HG03469 (cell line): ENCODE measurements around the gene LHFPL2.

Experiments used
- ATAC-seq: cut with Tn5 transposase; IDR thresholded peaks from one replicate; pipeline ENCODE4 v1.9.1; 2021; ENCODE audit warnings: mild to moderate bottlenecking, moderate library complexity, moderate number of reproducible peaks; ENCODE audit not compliant: unreplicated experiment

LHFPL2 gene

GRCh38 chr5:78574131-78574673, 74.4 kb downstream of the LHFPL2 start:
- no peak for ATAC-seq

DNA sequence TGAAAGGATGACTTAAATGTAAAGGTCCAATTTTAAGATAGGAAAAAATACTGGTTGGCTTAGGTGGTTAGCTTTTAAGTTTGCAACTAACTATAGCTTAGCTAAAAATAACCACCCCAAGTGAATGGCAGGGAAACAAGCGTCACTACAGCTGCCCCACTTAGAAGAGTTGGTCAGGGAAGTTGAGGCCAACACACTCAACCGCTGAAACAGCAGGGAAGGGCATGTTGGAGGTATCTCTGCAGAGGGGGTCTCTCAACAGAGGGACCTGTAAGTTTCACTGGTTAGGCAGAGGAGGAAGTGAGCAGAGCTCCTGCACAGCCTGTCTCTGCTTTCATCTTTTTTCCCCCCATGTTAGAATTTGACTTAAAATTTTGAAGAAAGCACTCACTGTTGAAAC, 75.3 kb downstream of the LHFPL2 start:
- ATAC-seq: no peak

DNA sequence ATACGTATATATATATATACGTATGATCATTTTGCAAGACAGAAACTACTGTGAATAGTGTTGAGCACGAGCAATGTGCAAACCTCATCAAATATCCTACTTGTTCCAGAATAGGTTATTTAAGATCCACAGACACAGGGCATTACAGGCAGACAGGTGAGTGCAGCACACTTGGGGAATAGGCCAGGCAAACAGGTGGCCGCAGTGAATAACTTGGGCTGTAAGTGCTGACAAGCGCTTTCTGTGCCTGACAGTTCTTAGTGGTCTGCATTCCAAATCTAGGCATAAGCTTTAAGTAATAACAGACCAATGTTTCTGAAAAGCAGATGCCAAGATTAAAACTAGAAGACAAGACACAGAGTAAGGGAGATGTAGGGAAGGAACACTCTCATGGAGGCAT, 77.9 kb downstream of the LHFPL2 start:
- ATAC-seq: no peak

GRCh38 chr5:78569441-78569840, 79.1 kb downstream of the LHFPL2 start:
- no peak for ATAC-seq

DNA sequence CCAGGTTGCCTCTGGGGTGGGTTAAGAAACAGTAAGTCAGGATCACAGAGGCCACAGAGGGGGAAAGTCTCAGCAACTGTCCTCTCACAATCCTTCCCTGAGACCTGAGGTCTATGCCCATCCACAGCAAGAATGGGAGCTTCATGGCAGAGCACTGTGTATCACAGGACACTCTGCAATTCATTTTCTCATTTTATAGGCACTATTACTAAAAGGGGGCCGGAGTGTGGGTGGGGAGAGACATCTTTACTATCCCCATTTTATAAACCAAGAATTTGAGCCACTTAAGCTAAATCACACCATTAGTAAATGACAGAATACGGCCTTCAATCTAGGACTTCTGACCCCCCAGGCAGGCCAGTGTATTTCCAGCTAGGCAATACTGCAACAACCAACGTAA, 79.9 kb downstream of the LHFPL2 start:
- no peak for ATAC-seq

DNA sequence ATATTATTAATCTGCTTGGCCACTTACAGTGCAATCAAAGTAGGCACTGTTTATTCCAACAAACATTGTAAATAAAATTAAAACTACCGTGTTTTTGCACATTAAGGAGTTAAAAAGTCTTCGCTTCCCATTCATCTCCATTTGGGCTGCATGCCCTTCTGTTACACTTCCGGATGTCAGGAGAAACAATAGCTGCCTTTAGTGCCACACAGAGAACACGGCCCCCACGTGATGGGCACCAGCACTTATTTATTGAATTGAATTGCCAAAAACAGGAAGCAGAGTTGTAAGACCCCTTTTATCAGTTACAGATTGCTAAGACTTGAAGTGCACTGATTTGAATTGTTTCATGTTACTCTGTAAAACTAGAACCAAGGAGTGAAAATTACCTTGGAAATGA, 80.4 kb downstream of the LHFPL2 start:
- no peak for ATAC-seq

GRCh38 chr5:78567617-78568016, 81.0 kb downstream of the LHFPL2 start:
- ATAC-seq: no peak

GRCh38 chr5:78566747-78567425, 81.7 kb downstream of the LHFPL2 start:
- no peak for ATAC-seq

DNA sequence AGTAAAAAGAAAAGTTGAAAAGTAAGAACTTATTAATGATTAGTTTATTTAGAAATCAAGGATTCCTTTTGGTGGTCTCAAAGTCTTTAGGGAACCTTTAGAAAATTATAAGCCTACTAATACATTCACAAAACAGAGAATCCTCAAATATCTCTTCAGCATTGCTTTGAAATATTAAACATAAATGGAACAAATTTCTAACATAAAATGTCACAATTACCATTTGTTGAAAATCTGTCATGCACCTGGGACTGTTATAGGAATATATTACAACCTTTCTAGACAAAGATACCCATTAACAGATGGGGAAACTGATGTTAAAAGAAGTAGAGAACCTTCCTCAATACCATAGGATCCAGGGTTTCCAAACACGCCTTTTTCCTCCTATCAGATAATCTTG, 83.2 kb downstream of the LHFPL2 start:
- no peak for ATAC-seq

- no peak for ATAC-seq
These were observed 85.0 kb downstream of the LHFPL2 start for GRCh38 chr5:78563621-78564020.

GRCh38 chr5:78562714-78563330, 85.8 kb downstream of the LHFPL2 start:
- no peak for ATAC-seq

DNA sequence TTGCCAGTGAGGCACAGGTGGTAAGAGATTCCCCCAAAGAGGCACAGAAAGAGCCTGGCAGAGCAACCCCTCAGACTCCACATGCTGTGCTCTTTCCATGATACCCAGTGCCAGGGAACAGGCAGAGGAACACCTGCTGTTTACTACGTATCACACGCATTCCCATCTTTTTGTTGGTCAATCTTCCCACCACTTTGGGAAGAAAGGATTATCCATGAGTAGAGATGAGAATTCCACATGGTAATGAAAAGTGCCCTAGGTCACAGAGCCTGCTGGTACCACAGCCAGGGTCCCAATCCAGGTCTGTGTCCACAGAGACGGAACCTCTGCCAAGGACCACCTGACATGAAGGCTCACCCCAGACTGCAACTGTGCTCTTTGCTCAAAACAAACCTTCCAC, 86.6 kb downstream of the LHFPL2 start:
- no peak for ATAC-seq

DNA sequence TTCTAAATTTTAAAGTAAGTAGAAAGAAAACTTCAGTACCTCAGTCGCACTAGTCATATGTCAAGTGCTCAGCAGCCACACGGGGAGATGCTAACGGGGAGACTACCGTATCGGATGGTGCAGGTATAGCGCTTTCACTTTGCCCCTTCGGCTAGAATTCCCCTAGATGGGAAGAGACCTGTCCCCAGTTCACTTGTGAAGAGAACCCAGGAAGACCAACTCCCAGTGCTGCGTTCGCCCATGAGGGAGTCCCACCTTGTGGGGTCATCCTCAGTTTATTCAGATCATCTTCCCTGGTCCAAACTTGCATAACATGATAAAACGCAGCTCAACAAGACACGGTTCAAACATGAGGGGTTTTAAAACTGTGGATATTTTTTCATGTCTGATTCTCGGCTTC, 87.3 kb downstream of the LHFPL2 start:
- no peak for ATAC-seq

DNA sequence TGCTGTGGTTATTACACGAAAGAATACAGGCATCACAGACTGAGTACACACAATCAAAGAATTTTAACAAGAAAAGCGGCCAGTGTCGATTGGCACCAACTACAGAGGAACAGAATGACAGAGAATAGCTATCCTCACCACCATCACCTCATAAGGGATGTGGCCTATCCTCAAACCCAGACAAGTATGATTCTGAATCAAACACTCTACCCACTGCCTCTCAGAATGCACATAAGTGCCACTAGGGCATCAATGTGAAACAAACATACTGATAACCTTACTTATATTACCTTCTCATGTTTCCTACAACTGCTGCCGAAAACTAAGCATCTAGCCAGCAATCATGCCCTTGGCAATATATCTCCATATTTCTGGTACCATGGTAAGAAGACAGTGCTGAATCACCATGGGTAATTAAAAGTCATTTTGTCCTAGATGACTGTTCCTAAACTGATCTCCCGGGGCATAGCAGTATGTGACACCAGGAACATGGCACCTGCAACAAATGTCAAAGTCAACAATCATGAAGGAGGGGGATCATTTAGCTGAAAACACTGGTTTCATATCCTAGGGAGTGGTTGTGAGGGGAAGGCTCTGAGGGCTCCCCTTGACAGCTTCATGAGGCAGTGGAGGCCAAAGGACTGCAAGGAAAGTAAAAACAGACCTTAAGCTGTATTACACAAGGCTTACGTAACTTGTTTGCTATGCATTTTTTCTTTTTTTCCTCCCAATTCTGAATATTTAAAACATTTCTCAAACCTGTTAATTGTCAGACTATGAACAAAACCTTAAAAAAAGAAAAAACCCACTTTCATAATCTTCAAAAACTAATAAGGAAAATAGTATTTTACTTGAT, 88.3 kb downstream of the LHFPL2 start:
- ATAC-seq: no peak

- ATAC-seq: no peak
These were observed 91.0 kb downstream of the LHFPL2 start for GRCh38 chr5:78557601-78558000.

DNA sequence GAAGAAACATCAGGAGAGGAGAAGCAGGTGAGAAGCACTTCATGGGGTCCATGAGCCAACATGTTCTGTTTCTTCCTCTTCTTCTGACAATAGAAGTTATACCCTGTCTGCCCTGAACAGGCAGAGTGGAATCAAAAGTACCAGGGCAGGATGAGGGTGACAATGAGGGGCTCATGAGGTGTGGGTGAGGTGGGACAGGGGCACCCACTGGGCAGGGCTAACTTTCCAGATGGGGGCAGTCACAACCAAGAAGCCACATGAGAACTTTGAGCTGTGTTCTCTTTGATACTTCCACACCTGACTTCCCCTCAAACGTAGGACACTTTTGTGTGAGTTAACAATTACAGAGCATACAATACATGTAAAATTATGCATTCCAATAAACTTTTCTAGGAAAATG, 92.7 kb downstream of the LHFPL2 start:
- ATAC-seq: no peak

DNA sequence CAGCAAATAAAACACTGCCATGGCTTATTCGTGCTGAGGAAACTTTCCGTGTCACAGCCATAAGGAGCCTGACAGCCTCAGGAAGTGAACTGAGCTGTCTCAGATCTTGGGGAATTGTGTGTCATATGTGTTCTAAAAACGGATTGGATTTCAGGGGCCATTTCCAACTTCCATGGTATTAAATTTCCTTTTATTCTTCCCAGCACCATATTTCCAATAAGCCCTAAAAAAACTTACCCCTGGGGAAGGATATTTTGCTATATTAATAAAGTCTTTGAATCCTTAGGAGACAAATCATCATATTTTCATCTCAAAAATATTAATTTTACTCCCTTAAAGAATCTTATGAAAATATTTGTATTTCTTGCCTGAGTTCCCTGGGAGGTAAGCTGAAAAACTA, 93.9 kb downstream of the LHFPL2 start:
- ATAC-seq: no peak

DNA sequence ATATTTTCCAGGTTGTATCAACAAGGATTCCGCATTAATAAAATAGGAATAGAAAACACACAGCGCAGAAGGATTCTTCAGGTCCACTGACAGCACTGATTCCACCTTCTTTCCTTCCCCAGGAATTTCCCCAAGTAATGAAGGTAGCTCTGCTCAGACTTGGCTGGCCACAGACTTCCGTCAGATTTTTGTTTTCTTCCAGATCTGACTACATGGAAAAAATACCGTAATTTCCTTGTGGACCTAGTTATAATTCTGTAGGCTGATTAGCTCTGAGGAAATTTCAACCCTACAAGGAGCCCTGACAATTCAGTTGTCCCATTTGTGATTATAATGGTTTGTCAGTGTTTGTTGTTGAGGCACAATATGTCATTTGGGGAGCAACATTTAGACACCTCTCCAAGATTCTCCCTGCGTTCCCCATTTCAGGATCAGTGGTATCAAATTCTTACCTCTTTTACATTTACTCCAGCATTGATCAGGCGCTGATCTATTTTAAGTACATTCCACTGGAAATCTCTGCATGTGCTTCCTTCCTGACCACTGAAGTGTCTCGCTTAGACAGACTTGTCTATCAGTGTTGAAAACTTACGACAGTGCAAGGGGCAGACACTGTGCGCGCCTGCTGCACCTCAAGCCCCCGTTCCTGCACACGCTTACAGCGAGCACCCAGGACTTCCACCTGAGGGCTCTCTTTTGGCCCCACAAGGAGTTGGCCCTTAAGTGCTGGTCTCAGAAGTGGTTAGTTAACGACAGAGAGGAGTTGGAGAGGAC, 94.8 kb downstream of the LHFPL2 start:
- no peak for ATAC-seq

DNA sequence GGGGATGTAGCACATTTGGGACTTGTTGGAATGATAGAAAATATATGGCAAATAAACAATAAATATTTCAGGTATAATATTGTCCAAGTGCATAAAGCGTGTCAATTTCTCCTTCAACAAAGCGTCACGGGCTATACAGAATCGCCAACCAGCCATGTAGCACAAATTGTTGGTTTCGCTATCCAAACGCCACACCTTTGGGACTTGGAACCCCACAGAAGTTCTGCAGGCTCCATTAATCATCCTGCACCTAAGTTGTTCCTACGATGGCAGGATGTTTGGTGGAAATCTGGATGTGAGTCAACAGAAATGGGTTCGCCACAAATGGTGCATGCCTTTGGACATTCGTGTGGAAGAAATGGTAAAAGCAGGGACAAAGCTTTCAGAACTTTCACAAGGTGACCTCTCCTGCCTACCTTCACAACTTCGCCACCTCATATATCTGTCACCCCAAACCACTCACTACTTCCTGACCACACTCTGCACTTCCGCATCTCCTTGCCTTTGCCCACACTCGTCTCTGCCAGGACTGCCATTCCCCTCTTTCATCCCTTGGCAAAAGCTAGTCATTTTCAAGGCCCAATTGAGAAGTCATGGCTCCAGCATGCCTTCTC, 95.7 kb downstream of the LHFPL2 start:
- ATAC-seq: no peak

DNA sequence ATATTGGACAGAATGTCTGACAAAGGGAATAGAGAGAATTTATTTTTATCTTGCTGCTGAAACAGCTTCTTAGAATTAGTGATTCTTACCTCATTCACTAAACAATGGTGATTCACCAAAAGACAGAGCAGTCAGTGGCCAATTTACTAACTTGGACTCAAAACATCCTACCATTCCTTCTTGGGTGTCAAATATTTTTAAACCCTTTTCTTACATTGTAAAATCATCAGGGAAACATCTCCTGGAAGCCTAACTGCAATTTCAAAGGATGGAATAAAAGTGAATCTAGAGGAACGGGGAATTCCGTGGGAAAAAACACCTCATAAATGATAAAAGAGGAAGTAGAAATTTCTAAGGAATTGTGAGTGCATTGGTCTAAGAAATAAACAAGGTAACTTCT, 97.7 kb downstream of the LHFPL2 start:
- no peak for ATAC-seq

DNA sequence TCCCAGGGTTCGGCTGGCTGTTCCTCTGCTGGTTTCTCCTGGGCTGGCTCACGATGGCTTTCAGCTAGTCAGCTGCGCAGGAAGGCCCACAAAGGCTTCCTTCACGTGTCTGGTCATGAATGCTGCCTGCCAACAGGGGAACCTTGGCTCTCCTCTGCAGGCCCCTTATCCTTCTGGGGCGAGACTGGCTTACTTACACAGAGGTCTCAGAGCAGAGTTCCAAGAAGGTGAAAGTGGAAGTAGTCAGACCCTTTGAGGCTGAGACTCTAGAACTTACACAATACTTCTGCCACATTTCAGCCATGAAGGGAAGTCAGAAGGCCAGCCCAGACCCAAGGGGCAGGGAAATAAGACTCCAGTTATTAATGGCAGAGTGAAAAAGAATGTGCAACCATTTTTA, 99.5 kb downstream of the LHFPL2 start:
- no peak for ATAC-seq
